Psoas muscle (tissue), 8 donors: Measurements from ENCODE around the gene KDF1. TPM values are rescaled to one million over a fixed set of nuclear protein-coding genes. Genes with fewer than 3 reads are reported as not detected.

Experiments
- ATAC-seq, 4 donors: fragments of 200-7000 bp; cut with Tn5 transposase; one replicate each; pipeline ENCODE4 v1.9.1; 2020; ENCODE audit warnings: moderate library complexity in 3 of 4, mild to moderate bottlenecking in 2 of 4
- DNase-seq, 2 donors: peaks; one replicate each; pipeline ENCODE4 v3.0.0-alpha.2; 2020
- H3K27ac ChIP-seq: fragments of 200-600 bp; one replicate; pipeline ENCODE4 v1.8.0; 2022
- H3K27me3 ChIP-seq, 3 donors: fragments of 200-600 bp in 1 of 3; one replicate each; pipeline versions ENCODE4 v1.6.1 to v1.8.0; 2013 to 2022; ENCODE audit warnings: low read length in 2 of 3, mild to moderate bottlenecking in 2 of 3, moderate library complexity in 1 of 3; ENCODE audit not compliant: insufficient read depth in 3 of 3
- H3K36me3 ChIP-seq, 2 donors: fragments of 200-600 bp in 1 of 2; one replicate each; pipeline versions ENCODE4 v1.6.1 to v1.8.0; 2013 to 2022; ENCODE audit warnings: low read depth in 1 of 2, mild to moderate bottlenecking in 1 of 2, moderate library complexity in 1 of 2; ENCODE audit not compliant: insufficient read depth in 1 of 2
- H3K4me1 ChIP-seq: fragments of 200-600 bp; one replicate; pipeline ENCODE4 v1.8.0; 2022
- H3K4me3 ChIP-seq: fragments of 200-600 bp; one replicate; pipeline ENCODE4 v1.8.0; 2022; ENCODE audit warnings: mild to moderate bottlenecking
- H3K9me3 ChIP-seq: fragments of 200-600 bp; one replicate; pipeline ENCODE4 v1.8.0; 2022
- CTCF ChIP-seq: fragments of 200-600 bp; IDR thresholded peaks from one replicate; pipeline ENCODE4 v1.8.0; 2022; ENCODE audit warnings: antibody characterized with exemption
- WGBS, 3 donors: extraction: QIAGEN DNeasy Blood & Tissue Kit; methylation state at CpG; one replicate each; pipeline versions ENCODE4 v1.1.6 to v1.1.7; 2013; 5-methylcytosine and 5-hydroxymethylcytosine counted together
- intact Hi-C, 2 donors: fragments of 100-400 bp; cut with DNase I; formaldehyde crosslinking; loops; one replicate each; pipeline versions ENCODE4 v1.11.0 to v1.14.2; 2022
- polyA plus RNA-seq, 3 donors: library from polyadenylated mRNA; stranded (reverse); fragments of 200-250 nt; gene quantifications; one replicate each; pipeline ENCODE4 v1.2.3, GENCODE V29; 2013
- total RNA-seq, 4 donors: library from RNA; stranded (reverse); fragmentation: NEBNext Ultra II Directional in 2 of 4; extraction: Animal tissue kit (Norgen Biotek cat#: 25700) in 2 of 4; gene quantifications; one replicate each; pipeline versions ENCODE4 v1.2.1 to v1.2.4, GENCODE V29; 2021 to 2023
- donor health status: healthy with polysubstance abuse.
- donor health status: DM: no; HTN: no; CAD: no; lungs with moderate emphysema.
- donor health status: Bipolar disorder and iron deficiency.
- donor health status: healthy.
- donor health status: DM: yes; HTN: yes; CAD: no.
- donor health status: DM: no; HTN: no; CAD: no.
- donor health status: DM: no; HTN: no; CAD: no.
- donor health status: DM: yes; HTN: yes; CAD: no.

The KDF1 gene
- total and polyA plus RNA-seq, 7 donors: 0.01 TPM; not detected in 6

GRCh38 chr1:26976621-26977510 is 16.6 kb upstream of the KDF1 start:
- Histone ChIP-seq H3K9me3 (no peaks in the 10 kb centered on the region), H3K4me1 (no peaks in the 10 kb centered on the region), H3K36me3 (no peaks in the 10 kb centered on the region), H3K27me3 (peaks cover 0 to 3% (median 0%) of the 10 kb centered on the region in 3 donors), H3K27ac (no peak overlapping the region), H3K4me3 (no peak overlapping the region)
- 71 to 84% (median 77%) methylated on average over 3 of the region's 3 CpGs for WGBS, 3 donors
- DNase-seq (no peak), ATAC-seq (no peak)
- intact Hi-C loops: no loop called here
- no peak for TF ChIP-seq CTCF

GRCh38 chr1:26972821-26973220 is 12.6 kb upstream of the KDF1 start:
- Histone ChIP-seq H3K4me3 (no peak overlapping the region), H3K36me3 (no peaks in the 10 kb centered on the region), H3K27ac (no peak overlapping the region), H3K4me1 (no peaks in the 10 kb centered on the region), H3K9me3 (no peaks in the 10 kb centered on the region), H3K27me3 (peaks cover 0 to 7% (median 0%) of the 10 kb centered on the region in 3 donors)
- 85 to 87% (median 87%) methylated on average over 4 of the region's 4 CpGs for WGBS, 3 donors
- TF ChIP-seq CTCF: no peak
- intact Hi-C loops: no loop called here
- DNase-seq (no peak), ATAC-seq (no peak)

- no peak for ATAC-seq
- no peak overlapping the region for H3K4me3 ChIP-seq
- peaks cover 0 to 7% (median 0%) of the 10 kb centered on the region in 3 donors for H3K27me3 ChIP-seq
- intact Hi-C loops: no loop called here
- H3K9me3 ChIP-seq: no peaks in the 10 kb centered on the region
- no peak for DNase-seq
- no peak for TF ChIP-seq CTCF
- 34 to 35% (median 35%) methylated on average over 6 of the region's 6 CpGs for WGBS, 3 donors
- H3K27ac ChIP-seq: no peak overlapping the region
- no peaks in the 10 kb centered on the region for H3K36me3 ChIP-seq
- no peaks in the 10 kb centered on the region for H3K4me1 ChIP-seq
Measured at GRCh38 chr1:26972390-26972789, 12.1 kb upstream of the KDF1 start.

GRCh38 chr1:26971590-26971989 is 11.3 kb upstream of the KDF1 start:
- ATAC-seq: no peak
- no peak for TF ChIP-seq CTCF

More at GRCh38 chr1:26971590-26971989, 11.3 kb upstream of the KDF1 start:
- Histone ChIP-seq H3K27me3 (peaks cover 0 to 9% (median 2%) of the 10 kb centered on the region in 3 donors), H3K9me3 (no peaks in the 10 kb centered on the region), H3K4me3 (no peak overlapping the region), H3K27ac (no peak overlapping the region), H3K36me3 (no peaks in the 10 kb centered on the region), H3K4me1 (no peaks in the 10 kb centered on the region)
- 57 to 59% (median 58%) methylated on average over 3 of the region's 3 CpGs for whole genome bisulfite sequencing, 3 donors
- no peak for DNase-seq
- intact Hi-C loops: no loop called here
